Sigmoid colon (tissue), 7 donors: ENCODE results near the gene FBXL4. TPM values are rescaled to one million over a fixed set of nuclear protein-coding genes. Genes with fewer than 3 reads are reported as not detected.

Source experiments
- DNase-seq: peaks from one replicate; pipeline ENCODE4 v3.0.0-alpha.2; 2019
- H3K27ac ChIP-seq, 4 donors: fragments of 200-600 bp; sonication (generic); one replicate each; pipeline ENCODE4 v1.5.1; 2016 to 2019; ENCODE audit warnings: mild to moderate bottlenecking in 1 of 4
- H3K27me3 ChIP-seq, 3 donors: fragments of 200-600 bp; sonication (generic); one replicate each; pipeline ENCODE4 v1.5.1; 2019; ENCODE audit warnings: mild to moderate bottlenecking in 1 of 3
- H3K36me3 ChIP-seq, 4 donors: fragments of 200-600 bp; sonication (generic); one replicate each; pipeline ENCODE4 v1.5.1; 2016 to 2019
- H3K4me1 ChIP-seq, 4 donors: fragments of 200-600 bp; sonication (generic); one replicate each; pipeline ENCODE4 v1.5.1; 2017 to 2019
- H3K4me3 ChIP-seq, 4 donors: fragments of 200-600 bp; sonication (generic); one replicate each; pipeline ENCODE4 v1.5.1; 2017 to 2019; ENCODE audit warnings: mild to moderate bottlenecking in 2 of 4, moderate library complexity in 1 of 4
- H3K9me3 ChIP-seq, 4 donors: fragments of 200-600 bp in 3 of 4; sonication (generic) in 3 of 4; one replicate each; pipeline versions ENCODE4 v1.5.1 to v1.6.1; 2013 to 2019
- CTCF ChIP-seq, 4 experiments: fragments of 450-650 bp in 3 of 4; fragments of 200-600 bp in 1 of 4; IDR thresholded peaks; one replicate each; pipeline ENCODE4 v1.5.1; 2016 to 2019; ENCODE audit warnings: antibody characterized with exemption in 4 of 4, mild to moderate bottlenecking in 3 of 4, moderate library complexity in 2 of 4
- EP300 ChIP-seq, 4 donors: sonication (generic); formaldehyde crosslinking; IDR thresholded peaks; one replicate each; pipeline ENCODE4 v1.6.1; 2017; ENCODE audit warnings: antibody characterized with exemption in 4 of 4
- POLR2A ChIP-seq, 2 donors: fragments of 450-650 bp; IDR thresholded peaks; one replicate each; pipeline ENCODE4 v1.6.1; 2016; ENCODE audit warnings: antibody characterized with exemption in 2 of 2, mild to moderate bottlenecking in 2 of 2, moderate library complexity in 2 of 2
- POLR2AphosphoS5 ChIP-seq, 4 donors: sonication (generic); formaldehyde crosslinking; IDR thresholded peaks; one replicate each; pipeline ENCODE4 v1.6.1; 2017; ENCODE audit warnings: antibody characterized with exemption in 4 of 4
- WGBS, 2 donors: extraction: QIAGEN DNeasy Blood & Tissue Kit; methylation state at CpG; one replicate each; pipeline ENCODE4 v1.1.7; 2013; 5-methylcytosine and 5-hydroxymethylcytosine counted together
- intact Hi-C: fragments of 100-400 bp; cut with DNase I; formaldehyde crosslinking; loops from one replicate; pipeline ENCODE4 v1.15.1; 2023
- polyA plus RNA-seq, 3 donors: library from polyadenylated mRNA; stranded (reverse); fragments of 200-250 nt; gene quantifications; one replicate each; pipeline ENCODE4 v1.2.3, GENCODE V29; 2013
- total RNA-seq, 4 donors: library from RNA; depleted of rRNA; stranded (reverse); fragments of >200 nt; gene quantifications; one replicate each; pipeline ENCODE4 v1.1.0, GENCODE V29; 2016
- donor health status: healthy with polysubstance abuse.
- donor health status: Bipolar disorder and iron deficiency.
- donor health status: healthy.

Gene FBXL4
- total and polyA plus RNA-seq, 7 donors, result 2.4 to 31.4 (median 19.1) TPM

GRCh38 chr6:98871057-98871456 is 76.7 kb downstream of the FBXL4 start:
- peaks cover 0 to 15% (median 0%) of the 10 kb centered on the region in 4 donors for H3K36me3 ChIP-seq
- H3K9me3 ChIP-seq, result no peaks in the 10 kb centered on the region
- H3K27me3 ChIP-seq, result no peaks in the 10 kb centered on the region
- 9 to 70% methylated on average over 3 of the region's 3 CpGs for WGBS, 2 donors
- TF ChIP-seq CTCF (IDR thresholded peaks at IDR 0.05) (no peak), EP300 (IDR thresholded peaks at IDR 0.05) (no peak), POLR2AphosphoS5 (IDR thresholded peaks at IDR 0.05) (no peak)
- no peak overlapping the region for H3K4me3 ChIP-seq
- DNase-seq, result no peak
- no peaks in the 10 kb centered on the region for H3K4me1 ChIP-seq
- H3K27ac ChIP-seq, result no peak overlapping the region
- intact Hi-C loops, result no loop called here

GRCh38 chr6:98864497-98864896 is 83.2 kb downstream of the FBXL4 start:
- Histone ChIP-seq H3K36me3 (peaks cover 0 to 3% (median 0%) of the 10 kb centered on the region in 4 donors), H3K4me1 (no peaks in the 10 kb centered on the region), H3K27me3 (no peaks in the 10 kb centered on the region), H3K9me3 (no peaks in the 10 kb centered on the region), H3K4me3 (no peak overlapping the region), H3K27ac (no peak overlapping the region)
- no peak for TF ChIP-seq EP300 (IDR thresholded peaks at IDR 0.05)
- TF ChIP-seq POLR2AphosphoS5 (IDR thresholded peaks at IDR 0.05), result no peak
- no peak for TF ChIP-seq CTCF (IDR thresholded peaks at IDR 0.05)
- no peak for TF ChIP-seq POLR2A (IDR thresholded peaks at IDR 0.05)
- intact Hi-C loops, result no loop called here
- no peak for DNase-seq
- 97 to 98% methylated on average over 6 of the region's 6 CpGs for WGBS, 2 donors

GRCh38 chr6:98848539-98849242 is 99.1 kb downstream of the FBXL4 start:
- no peak for DNase-seq
- intact Hi-C loops, result loop anchor here (5.0 kb wide), 1 partner anchor 1351 kb away; no protein-coding TSS in a partner anchor
- WGBS, 2 donors, result 42 to 67% methylated on average over 18 of the region's 18 CpGs
- Histone ChIP-seq H3K4me1 (peaks cover 0 to 35% (median 31%) of the 10 kb centered on the region in 4 donors), H3K36me3 (no peaks in the 10 kb centered on the region), H3K9me3 (no peaks in the 10 kb centered on the region), H3K4me3 (peak overlapping the region in 1 of 4 donors; percentile 23), H3K27me3 (peaks cover 35 to 55% (median 52%) of the 10 kb centered on the region in 3 donors), H3K27ac (no peak overlapping the region)
- no peak for TF ChIP-seq POLR2AphosphoS5 (IDR thresholded peaks at IDR 0.05)
- no peak for TF ChIP-seq POLR2A (IDR thresholded peaks at IDR 0.05)
- TF ChIP-seq CTCF (IDR thresholded peaks at IDR 0.05), result no peak
- no peak for TF ChIP-seq EP300 (IDR thresholded peaks at IDR 0.05)

- DNase-seq, result peak; percentile 62
- no peaks in the 10 kb centered on the region for H3K36me3 ChIP-seq
- peaks cover 0 to 42% (median 37%) of the 10 kb centered on the region in 4 donors for H3K4me1 ChIP-seq
- intact Hi-C loops, result loop anchor here (5.0 kb wide), 1 partner anchor 1351 kb away; no protein-coding TSS in a partner anchor
- H3K4me3 ChIP-seq, result peak overlapping the region in 2 of 4 donors; percentile 16 to 23
- no peaks in the 10 kb centered on the region for H3K9me3 ChIP-seq
- H3K27me3 ChIP-seq, result peaks cover 42 to 63% (median 59%) of the 10 kb centered on the region in 3 donors
- 4 to 6% methylated on average over 51 of the region's 51 CpGs for WGBS, 2 donors
- H3K27ac ChIP-seq, result no peak overlapping the region
- TF ChIP-seq EP300 (IDR thresholded peaks at IDR 0.05) (no peak), POLR2AphosphoS5 (IDR thresholded peaks at IDR 0.05) (no peak), CTCF (IDR thresholded peaks at IDR 0.05) (no peak), POLR2A (IDR thresholded peaks at IDR 0.05) (no peak)
These were observed 99.8 kb downstream of the FBXL4 start for GRCh38 chr6:98847779-98848538.
